Gastrocnemius medialis (tissue), 4 donors: ENCODE results near the gene PRKAA1.

ENCODE experiments used
- POLR2A ChIP-seq, 2 donors: fragments of 450-650 bp; IDR thresholded peaks; one replicate each; pipeline ENCODE4 v1.6.1; 2017; ENCODE audit warnings: antibody characterized with exemption in 2 of 2, mild to moderate bottlenecking in 2 of 2, moderate library complexity in 2 of 2
- TF ChIP-seq, protein P1 (sequence below), 5 experiments: fragments of 450-650 bp in 3 of 5; fragments of 200-600 bp in 2 of 5; sonication (generic) in 2 of 5; IDR thresholded peaks in 4 of 5; conservative IDR thresholded peaks in 1 of 5; 1 replicate in 4 of 5; 2 replicates in 1 of 5; pipeline ENCODE4 v1.5.1; 2016 to 2019; ENCODE audit warnings: antibody characterized with exemption in 5 of 5, mild to moderate bottlenecking in 3 of 5, moderate library complexity in 3 of 5

DNA sequence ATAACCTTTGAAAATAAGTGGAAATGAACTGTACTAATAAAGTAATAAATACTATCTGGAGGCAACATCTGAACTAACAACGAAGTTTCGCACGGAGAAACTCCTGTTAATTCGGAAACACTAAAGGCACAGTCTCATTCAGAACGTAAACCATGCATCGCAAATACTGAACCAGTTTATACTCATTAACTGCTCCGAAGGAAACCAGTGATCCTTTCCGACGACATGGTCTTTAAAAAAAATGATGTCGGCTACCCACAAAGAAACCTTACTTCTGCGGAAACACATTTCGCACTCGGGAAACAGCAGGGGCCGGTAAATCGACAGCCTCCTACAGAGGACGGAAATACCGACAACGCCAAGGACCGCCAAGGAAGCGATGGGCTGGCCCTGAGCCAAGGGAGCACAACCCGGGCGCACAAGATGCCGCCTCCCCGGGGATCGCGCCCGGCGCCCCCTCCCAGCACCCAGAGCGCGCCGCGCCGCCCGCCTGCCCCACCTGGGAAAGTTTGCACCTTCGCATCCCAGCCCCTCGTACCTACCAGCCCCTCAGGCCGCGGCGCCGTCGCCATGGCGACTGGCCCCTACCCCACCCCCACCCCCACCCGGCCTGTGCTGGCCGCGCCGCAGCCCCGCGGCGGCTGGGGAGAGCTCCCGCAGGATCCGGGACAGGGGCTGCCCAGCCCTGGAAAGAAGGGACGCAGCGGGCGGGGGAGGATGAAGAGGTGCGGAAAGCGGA lies 732 bp downstream of the PRKAA1 start:
- TF ChIP-seq, protein P1, sequence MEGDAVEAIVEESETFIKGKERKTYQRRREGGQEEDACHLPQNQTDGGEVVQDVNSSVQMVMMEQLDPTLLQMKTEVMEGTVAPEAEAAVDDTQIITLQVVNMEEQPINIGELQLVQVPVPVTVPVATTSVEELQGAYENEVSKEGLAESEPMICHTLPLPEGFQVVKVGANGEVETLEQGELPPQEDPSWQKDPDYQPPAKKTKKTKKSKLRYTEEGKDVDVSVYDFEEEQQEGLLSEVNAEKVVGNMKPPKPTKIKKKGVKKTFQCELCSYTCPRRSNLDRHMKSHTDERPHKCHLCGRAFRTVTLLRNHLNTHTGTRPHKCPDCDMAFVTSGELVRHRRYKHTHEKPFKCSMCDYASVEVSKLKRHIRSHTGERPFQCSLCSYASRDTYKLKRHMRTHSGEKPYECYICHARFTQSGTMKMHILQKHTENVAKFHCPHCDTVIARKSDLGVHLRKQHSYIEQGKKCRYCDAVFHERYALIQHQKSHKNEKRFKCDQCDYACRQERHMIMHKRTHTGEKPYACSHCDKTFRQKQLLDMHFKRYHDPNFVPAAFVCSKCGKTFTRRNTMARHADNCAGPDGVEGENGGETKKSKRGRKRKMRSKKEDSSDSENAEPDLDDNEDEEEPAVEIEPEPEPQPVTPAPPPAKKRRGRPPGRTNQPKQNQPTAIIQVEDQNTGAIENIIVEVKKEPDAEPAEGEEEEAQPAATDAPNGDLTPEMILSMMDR (IDR thresholded peaks at IDR 0.05 in 4 of 5, conservative IDR thresholded peaks at IDR 0.05 in 1 of 5) = no peak
- no peak for TF ChIP-seq POLR2A (IDR thresholded peaks at IDR 0.05)
